MM.1S (cell line): Measurements from ENCODE around the gene HORMAD2.
"Not testable (repeated sequence)": the region's sequence is repeated elsewhere in the genome, so short reads cannot be mapped to it uniquely, and the experiment has no call there.

Source experiments
- DNase-seq: peaks from one replicate; pipeline ENCODE4 v3.0.0-alpha.2; 2015
- H2AFZ ChIP-seq: fragments of 300-600 bp; sonication (generic); 2 replicates; pipeline ENCODE4 v1.6.0; 2016; ENCODE audit warnings: antibody characterized with exemption, low read length
- H3F3A ChIP-seq: fragments of 300-600 bp; sonication (generic); 2 replicates; pipeline ENCODE4 v1.6.1; 2016; ENCODE audit warnings: mild to moderate bottlenecking, antibody characterized with exemption, low read length, moderate library complexity, mixed read lengths; ENCODE audit not compliant: insufficient read depth
- H3K27ac ChIP-seq: fragments of 300-600 bp; sonication (generic); 2 replicates; pipeline ENCODE4 v1.5.1; 2016; ENCODE audit warnings: mild to moderate bottlenecking, low read length
- H3K27me3 ChIP-seq: fragments of 300-600 bp; sonication (generic); replicated peaks from 2 replicates; pipeline ENCODE4 v1.6.0; 2016; ENCODE audit warnings: low read length; ENCODE audit not compliant: insufficient read depth
- H3K36me3 ChIP-seq: fragments of 300-600 bp; sonication (generic); replicated peaks from 2 replicates; pipeline ENCODE4 v1.6.1; 2016; ENCODE audit warnings: mild to moderate bottlenecking, low read length, mixed read lengths; ENCODE audit not compliant: insufficient read depth
- H3K4me1 ChIP-seq: fragments of 300-600 bp; sonication (generic); 2 replicates; pipeline ENCODE4 v1.6.1; 2016; ENCODE audit warnings: low read length, mixed read lengths
- H3K4me2 ChIP-seq: fragments of 300-600 bp; sonication (generic); 2 replicates; pipeline ENCODE4 v1.6.0; 2016; ENCODE audit warnings: low read depth, low read length
- H3K4me3 ChIP-seq: fragments of 300-600 bp; sonication (generic); 2 replicates; pipeline ENCODE4 v1.5.1; 2016; ENCODE audit warnings: low read length, mixed read lengths
- H3K79me2 ChIP-seq: fragments of 300-600 bp; sonication (generic); 2 replicates; pipeline ENCODE4 v1.6.1; 2016; ENCODE audit warnings: mixed run types, low read length, mixed read lengths
- H3K9ac ChIP-seq: fragments of 300-600 bp; sonication (generic); 2 replicates; pipeline ENCODE4 v1.6.1; 2016; ENCODE audit warnings: low read length, mixed read lengths
- H3K9me2 ChIP-seq: fragments of 300-600 bp; sonication (generic); replicated peaks from 2 replicates; pipeline ENCODE4 v1.6.1; 2016; ENCODE audit warnings: mild to moderate bottlenecking, low read length, mixed read lengths; ENCODE audit not compliant: insufficient read depth
- H3K9me3 ChIP-seq: fragments of 300-600 bp; sonication (generic); replicated peaks from 2 replicates; pipeline ENCODE4 v1.6.1; 2016; ENCODE audit warnings: mild to moderate bottlenecking, low read length, mixed read lengths; ENCODE audit not compliant: insufficient read depth
- H4K20me1 ChIP-seq: fragments of 300-600 bp; sonication (generic); 2 replicates; pipeline ENCODE4 v1.6.1; 2016; ENCODE audit warnings: mild to moderate bottlenecking, low read length, moderate library complexity, mixed read lengths; ENCODE audit not compliant: insufficient read depth
- EZH2 ChIP-seq: fragments of 300-600 bp; sonication (generic); optimal IDR thresholded peaks from 2 replicates; pipeline ENCODE3; 2017; ENCODE audit warnings: low read depth, mild to moderate bottlenecking, antibody characterized with exemption, low read length, mixed read lengths
- EZH2phosphoT487 ChIP-seq: fragments of 300-600 bp; sonication (generic); IDR thresholded peaks from 2 replicates; pipeline ENCODE4 v1.6.1; 2018; ENCODE audit warnings: antibody characterized with exemption, low read length
- TF ChIP-seq, protein P1 (sequence below): fragments of 300-600 bp; sonication (generic); IDR thresholded peaks from 2 replicates; pipeline ENCODE4 v1.5.1; 2016; ENCODE audit warnings: antibody characterized with exemption, low read length, mixed read lengths

HORMAD2 gene

DNA sequence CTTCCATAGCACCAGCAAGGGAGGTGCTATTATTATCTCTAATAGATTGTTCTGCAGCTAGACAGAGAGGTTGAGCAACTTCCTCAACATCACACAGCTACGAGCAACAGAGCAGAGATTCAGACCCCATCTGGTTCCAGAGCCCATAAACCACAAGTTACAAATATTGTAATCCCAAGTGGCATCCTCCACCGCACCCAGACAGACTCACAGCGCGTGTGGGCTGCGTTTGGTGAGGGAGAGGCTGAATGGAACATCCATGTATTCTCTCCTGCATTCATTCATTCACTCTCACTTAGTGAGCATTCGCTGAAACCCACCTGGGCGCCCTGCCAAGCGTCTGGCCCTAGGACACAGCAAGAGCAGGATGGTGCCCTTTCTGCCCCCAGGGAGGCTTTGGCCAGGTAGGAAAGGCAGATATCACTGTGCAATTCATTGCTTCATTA is 132.8 kb downstream of the HORMAD2 start:
- no peaks in the 10 kb centered on the region for H3K4me1 ChIP-seq
- H3K4me3 ChIP-seq = no peak overlapping the region
- no peak for DNase-seq
- no peaks in the 10 kb centered on the region for H4K20me1 ChIP-seq
- no peaks in the 10 kb centered on the region for H3K9me2 ChIP-seq
- H3K27ac ChIP-seq = no peak overlapping the region
- H3K36me3 ChIP-seq = no peaks in the 10 kb centered on the region
- H3K4me2 ChIP-seq = no peak overlapping the region
- peaks cover 38% of the 10 kb centered on the region for H3K27me3 ChIP-seq
- H3F3A ChIP-seq = no peaks in the 10 kb centered on the region
- H3K9ac ChIP-seq = no peak overlapping the region
- TF ChIP-seq, protein P1, sequence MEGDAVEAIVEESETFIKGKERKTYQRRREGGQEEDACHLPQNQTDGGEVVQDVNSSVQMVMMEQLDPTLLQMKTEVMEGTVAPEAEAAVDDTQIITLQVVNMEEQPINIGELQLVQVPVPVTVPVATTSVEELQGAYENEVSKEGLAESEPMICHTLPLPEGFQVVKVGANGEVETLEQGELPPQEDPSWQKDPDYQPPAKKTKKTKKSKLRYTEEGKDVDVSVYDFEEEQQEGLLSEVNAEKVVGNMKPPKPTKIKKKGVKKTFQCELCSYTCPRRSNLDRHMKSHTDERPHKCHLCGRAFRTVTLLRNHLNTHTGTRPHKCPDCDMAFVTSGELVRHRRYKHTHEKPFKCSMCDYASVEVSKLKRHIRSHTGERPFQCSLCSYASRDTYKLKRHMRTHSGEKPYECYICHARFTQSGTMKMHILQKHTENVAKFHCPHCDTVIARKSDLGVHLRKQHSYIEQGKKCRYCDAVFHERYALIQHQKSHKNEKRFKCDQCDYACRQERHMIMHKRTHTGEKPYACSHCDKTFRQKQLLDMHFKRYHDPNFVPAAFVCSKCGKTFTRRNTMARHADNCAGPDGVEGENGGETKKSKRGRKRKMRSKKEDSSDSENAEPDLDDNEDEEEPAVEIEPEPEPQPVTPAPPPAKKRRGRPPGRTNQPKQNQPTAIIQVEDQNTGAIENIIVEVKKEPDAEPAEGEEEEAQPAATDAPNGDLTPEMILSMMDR = no peak
- TF ChIP-seq EZH2 = no peak
- TF ChIP-seq EZH2phosphoT487 = no peak
- no peaks in the 10 kb centered on the region for H3K9me3 ChIP-seq
- no peaks in the 10 kb centered on the region for H3K79me2 ChIP-seq
- no peak overlapping the region for H2AFZ ChIP-seq

DNA sequence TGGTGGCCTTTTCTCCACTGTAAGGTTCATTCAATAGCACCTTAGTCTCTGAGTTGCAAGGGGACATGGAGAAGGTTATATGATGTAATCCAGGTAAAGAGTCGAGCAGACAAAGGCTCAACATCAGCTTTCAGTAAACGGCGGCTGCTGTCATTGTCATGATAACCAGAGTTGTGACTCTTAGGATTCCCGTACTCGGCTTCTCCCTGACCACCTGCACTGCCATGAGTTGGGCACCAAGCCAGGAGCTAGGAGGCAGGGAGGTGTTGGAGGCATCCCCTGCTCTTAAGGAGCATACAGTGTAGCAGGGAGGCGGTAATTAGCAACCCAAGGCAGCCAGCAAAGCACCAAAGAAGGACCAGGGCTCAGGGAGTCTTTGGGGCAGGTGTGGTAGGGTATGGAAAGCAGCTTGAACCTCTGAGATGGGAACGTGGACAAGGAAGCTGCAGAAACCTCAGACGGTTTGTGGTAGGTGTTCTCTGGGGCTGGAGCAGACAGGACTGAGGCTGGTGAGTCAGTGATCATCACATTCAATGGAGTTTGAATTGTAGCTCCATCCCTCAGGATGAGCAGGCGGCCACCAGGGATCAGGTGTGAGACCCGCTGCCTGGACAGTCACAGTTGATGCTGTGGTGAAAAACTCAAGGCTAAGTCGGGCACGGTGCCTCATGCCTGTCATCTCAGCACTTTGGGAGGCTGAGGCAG is 134.6 kb downstream of the HORMAD2 start:
- Histone ChIP-seq H3K4me3 (no peak overlapping the region), H3K27ac (no peak overlapping the region), H3K36me3 (no peaks in the 10 kb centered on the region), H3K9me3 (no peaks in the 10 kb centered on the region), H4K20me1 (no peaks in the 10 kb centered on the region), H3K79me2 (no peaks in the 10 kb centered on the region), H2AFZ (no peak overlapping the region), H3K4me1 (peaks cover 1% of the 10 kb centered on the region), H3K4me2 (no peak overlapping the region), H3F3A (no peaks in the 10 kb centered on the region), H3K9ac (no peak overlapping the region), H3K9me2 (no peaks in the 10 kb centered on the region), H3K27me3 (peaks cover 31% of the 10 kb centered on the region)
- TF ChIP-seq EZH2 (no peak), EZH2phosphoT487 (no peak)
- TF ChIP-seq, protein P1 = no peak
- DNase-seq = no peak

DNA sequence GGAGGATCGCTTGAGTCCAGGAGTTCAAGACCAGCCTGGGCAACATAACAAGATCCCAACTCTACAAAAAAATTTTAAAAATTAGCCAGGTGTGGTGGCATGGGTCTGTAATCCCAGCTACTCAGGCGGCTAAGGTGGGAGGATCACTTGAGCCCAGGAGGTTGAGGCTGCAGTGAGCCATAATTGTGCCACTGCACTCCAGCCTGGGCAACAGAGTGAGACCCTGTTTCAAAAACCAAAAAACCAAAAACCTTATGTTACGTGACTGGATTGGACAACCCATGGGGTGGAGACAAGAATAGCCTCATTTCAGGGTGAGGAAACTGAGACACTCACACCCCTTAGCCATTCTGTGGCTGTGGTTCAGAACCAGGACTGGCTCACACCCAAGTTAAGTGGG is 136.0 kb downstream of the HORMAD2 start:
- H3K9ac ChIP-seq, H3K9me3 ChIP-seq, H4K20me1 ChIP-seq, H3K4me3 ChIP-seq, H3K4me2 ChIP-seq, H3K9me2 ChIP-seq, H3K27ac ChIP-seq, DNase-seq, H3K36me3 ChIP-seq, H3K79me2 ChIP-seq, H2AFZ ChIP-seq: not testable (repeated sequence)
- peaks cover 12% of the 10 kb centered on the region for H3F3A ChIP-seq
- peaks cover 23% of the 10 kb centered on the region for H3K27me3 ChIP-seq
- H3K4me1 ChIP-seq = peaks cover 14% of the 10 kb centered on the region

DNA sequence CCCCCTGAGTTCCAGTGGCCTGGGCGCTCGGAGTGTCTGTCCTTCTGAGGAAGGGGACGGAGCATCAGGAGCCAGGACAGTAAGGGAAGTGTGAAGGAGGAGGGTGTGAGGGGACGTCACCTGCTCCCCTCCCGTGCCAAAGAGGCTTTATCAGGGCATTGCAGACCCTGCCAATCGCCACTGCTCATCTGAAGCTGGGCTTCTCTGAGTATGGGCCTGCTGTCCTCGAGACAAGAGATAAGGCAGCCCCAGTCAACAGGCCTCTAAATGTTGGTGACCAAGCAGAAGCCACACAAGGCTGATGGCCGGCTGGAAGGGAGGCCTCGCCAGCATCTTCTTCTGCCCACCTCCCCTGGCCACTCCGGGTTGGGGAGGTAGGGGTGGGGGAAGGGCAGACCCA is 136.4 kb downstream of the HORMAD2 start:
- Histone ChIP-seq H3K9ac (no peak overlapping the region), H3F3A (peaks cover 12% of the 10 kb centered on the region), H3K27ac (no peak overlapping the region), H3K79me2 (no peaks in the 10 kb centered on the region), H3K4me2 (no peak overlapping the region), H3K9me3 (no peaks in the 10 kb centered on the region), H3K9me2 (no peaks in the 10 kb centered on the region), H3K27me3 (peaks cover 22% of the 10 kb centered on the region), H3K4me3 (no peak overlapping the region), H3K36me3 (no peaks in the 10 kb centered on the region), H4K20me1 (no peaks in the 10 kb centered on the region), H3K4me1 (peaks cover 18% of the 10 kb centered on the region), H2AFZ (no peak overlapping the region)
- DNase-seq = no peak
- TF ChIP-seq, protein P1 = no peak
- no peak for TF ChIP-seq EZH2
- TF ChIP-seq EZH2phosphoT487 = no peak
